Mucosa of descending colon (tissue), 3 donors: ENCODE measurements around the gene TBC1D7. TPM values are rescaled to one million over a fixed set of nuclear protein-coding genes. Genes with fewer than 3 reads are reported as not detected.
A peak's percentile ranks its signal among the peaks of the same experiment; 100 is the strongest.

ENCODE experiments used
- ATAC-seq: fragments of 200-7000 bp; cut with Tn5 transposase; one replicate; pipeline ENCODE4 v1.9.1; 2020; ENCODE audit warnings: mild to moderate bottlenecking, moderate library complexity
- DNase-seq, 3 donors: peaks; one replicate each; pipeline ENCODE4 v3.0.0-alpha.2; 2020
- H3K36me3 ChIP-seq: fragments of 200-600 bp; one replicate; pipeline ENCODE4 v1.8.0; 2021; ENCODE audit warnings: low read depth, mild to moderate bottlenecking
- H3K4me1 ChIP-seq: fragments of 200-600 bp; one replicate; pipeline ENCODE4 v1.8.0; 2021; ENCODE audit warnings: low read depth, mild to moderate bottlenecking
- H3K4me3 ChIP-seq: fragments of 200-600 bp; one replicate; pipeline ENCODE4 v1.8.0; 2021; ENCODE audit warnings: mild to moderate bottlenecking
- H3K9me3 ChIP-seq: fragments of 200-600 bp; one replicate; pipeline ENCODE4 v1.8.0; 2021; ENCODE audit warnings: mild to moderate bottlenecking
- intact Hi-C, 2 donors: fragments of 100-400 bp; cut with DNase I in 1 of 2; cut with micrococcal nuclease in 1 of 2; formaldehyde crosslinking; loops; one replicate each; pipeline versions ENCODE4 v1.11.0 to v1.11.1; 2022; cut with DNase I, micrococcal nuclease
- total RNA-seq, 3 donors: library from RNA; stranded (reverse); fragmentation: NEBNext Ultra II Directional in 2 of 3; extraction: Animal tissue kit (Norgen Biotek cat#: 25700) in 2 of 3; gene quantifications; one replicate each; pipeline versions ENCODE4 v1.2.1 to v1.2.4, GENCODE V29; 2021 to 2023
- TF ChIP-seq, protein P1 (sequence below): fragments of 200-600 bp; IDR thresholded peaks from one replicate; pipeline ENCODE4 v1.8.0; 2022; ENCODE audit warnings: antibody characterized with exemption, mild to moderate bottlenecking
- donor health status: DM: no; HTN: no; CAD: no; lungs with moderate emphysema.
- donor health status: DM: no; HTN: no; CAD: no.
- donor health status: DM: no; HTN: yes; CAD: no.

The TBC1D7 gene
- total RNA-seq, 3 donors from 2014 or later = 14.0 to 25.7 (median 22.4) TPM

DNA sequence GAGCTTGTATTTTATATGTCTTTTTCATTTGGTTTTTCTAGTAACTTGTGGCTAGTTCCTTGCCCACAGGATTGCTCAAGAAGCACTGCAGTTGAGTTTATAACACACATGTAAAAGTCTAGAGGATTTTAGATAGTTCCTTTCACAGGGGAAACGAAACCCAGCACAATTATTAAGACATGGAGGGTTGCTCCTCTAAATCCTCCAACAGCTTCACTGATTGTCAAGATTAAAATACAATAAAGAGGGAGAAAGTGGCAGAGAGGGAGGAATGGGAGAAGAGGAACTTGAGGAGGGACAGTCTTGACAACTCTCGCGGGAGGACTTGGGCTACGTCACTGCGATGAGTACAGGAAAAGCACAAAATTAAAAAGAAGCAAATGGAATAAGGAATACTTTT lies 9.7 kb upstream of the TBC1D7 start:
- H3K9me3 ChIP-seq = peaks cover 4% of the 10 kb centered on the region
- H3K4me1 ChIP-seq = no peaks in the 10 kb centered on the region
- H3K4me3 ChIP-seq = no peak overlapping the region
- no peak for DNase-seq
- TF ChIP-seq, protein P1, sequence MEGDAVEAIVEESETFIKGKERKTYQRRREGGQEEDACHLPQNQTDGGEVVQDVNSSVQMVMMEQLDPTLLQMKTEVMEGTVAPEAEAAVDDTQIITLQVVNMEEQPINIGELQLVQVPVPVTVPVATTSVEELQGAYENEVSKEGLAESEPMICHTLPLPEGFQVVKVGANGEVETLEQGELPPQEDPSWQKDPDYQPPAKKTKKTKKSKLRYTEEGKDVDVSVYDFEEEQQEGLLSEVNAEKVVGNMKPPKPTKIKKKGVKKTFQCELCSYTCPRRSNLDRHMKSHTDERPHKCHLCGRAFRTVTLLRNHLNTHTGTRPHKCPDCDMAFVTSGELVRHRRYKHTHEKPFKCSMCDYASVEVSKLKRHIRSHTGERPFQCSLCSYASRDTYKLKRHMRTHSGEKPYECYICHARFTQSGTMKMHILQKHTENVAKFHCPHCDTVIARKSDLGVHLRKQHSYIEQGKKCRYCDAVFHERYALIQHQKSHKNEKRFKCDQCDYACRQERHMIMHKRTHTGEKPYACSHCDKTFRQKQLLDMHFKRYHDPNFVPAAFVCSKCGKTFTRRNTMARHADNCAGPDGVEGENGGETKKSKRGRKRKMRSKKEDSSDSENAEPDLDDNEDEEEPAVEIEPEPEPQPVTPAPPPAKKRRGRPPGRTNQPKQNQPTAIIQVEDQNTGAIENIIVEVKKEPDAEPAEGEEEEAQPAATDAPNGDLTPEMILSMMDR = no peak
- intact Hi-C loops = loop anchor here (10.0 kb wide), 3 partner anchors 197 to 423 kb away; partner anchors contain the start of gene SIRT5 (in 1 of the 2)
- no peaks in the 10 kb centered on the region for H3K36me3 ChIP-seq
- no peak for ATAC-seq

DNA sequence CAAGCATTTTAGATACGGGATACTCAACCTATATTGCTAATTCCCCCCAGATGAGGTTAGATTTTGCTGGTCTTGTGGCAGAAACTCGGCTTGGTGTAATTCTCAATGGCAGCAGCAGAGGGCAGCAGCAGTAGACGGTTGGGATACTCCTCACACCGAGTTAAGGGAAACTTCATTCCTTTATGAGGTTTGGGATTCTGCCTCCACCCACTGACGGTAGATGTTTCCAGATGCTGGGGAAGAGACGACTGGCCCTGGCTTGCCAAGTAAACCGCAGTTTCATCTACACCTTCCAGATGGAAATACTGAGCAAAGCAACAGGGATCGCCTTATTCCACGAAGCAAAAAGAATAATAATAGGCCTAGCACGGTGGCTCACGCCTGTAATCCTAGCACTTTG lies 8.2 kb upstream of the TBC1D7 start:
- TF ChIP-seq, protein P1 = peak; percentile 85
- peak; percentile 66 to 95 (median 90) for DNase-seq
- peak; percentile 89 for ATAC-seq
- intact Hi-C loops = loop anchor here (10.0 kb wide), 3 partner anchors 198 to 422 kb away; partner anchors contain the start of gene SIRT5 (in 1 of the 2)
- no peaks in the 10 kb centered on the region for H3K36me3 ChIP-seq
- H3K9me3 ChIP-seq = no peaks in the 10 kb centered on the region
- H3K4me3 ChIP-seq = no peak overlapping the region
- no peaks in the 10 kb centered on the region for H3K4me1 ChIP-seq

GRCh38 chr6:13334953-13335352 lies 6.6 kb upstream of the TBC1D7 start:
- Histone ChIP-seq H3K4me1 (no peaks in the 10 kb centered on the region), H3K4me3 (no peak overlapping the region), H3K9me3 (no peaks in the 10 kb centered on the region), H3K36me3 (no peaks in the 10 kb centered on the region)
- TF ChIP-seq, protein P1 = no peak
- DNase-seq (no peak), ATAC-seq (no peak)
- intact Hi-C loops = loop anchor here (10.0 kb wide), 3 partner anchors 200 to 420 kb away; partner anchors contain the start of gene SIRT5 (in 1 of the 2)

GRCh38 chr6:13332349-13332706 lies 4.0 kb upstream of the TBC1D7 start:
- TF ChIP-seq, protein P1 = no peak
- intact Hi-C loops = loop anchor here (10.0 kb wide), 3 partner anchors 202 to 418 kb away; partner anchors contain the start of gene SIRT5 (in 1 of the 2)
- DNase-seq (no peak), ATAC-seq (no peak)
- no peaks in the 10 kb centered on the region for H3K36me3 ChIP-seq
- H3K9me3 ChIP-seq = no peaks in the 10 kb centered on the region
- H3K4me1 ChIP-seq = peaks cover 4% of the 10 kb centered on the region
- no peak overlapping the region for H3K4me3 ChIP-seq

GRCh38 chr6:13331516-13332348 lies 3.4 kb upstream of the TBC1D7 start:
- ATAC-seq = peak; percentile 38
- Histone ChIP-seq H3K4me3 (no peak overlapping the region), H3K36me3 (no peaks in the 10 kb centered on the region), H3K9me3 (no peaks in the 10 kb centered on the region), H3K4me1 (peaks cover 8% of the 10 kb centered on the region)
- no peak for DNase-seq
- TF ChIP-seq, protein P1 = peak; percentile 64
- intact Hi-C loops = loop anchor here (10.0 kb wide), 3 partner anchors 203 to 417 kb away; partner anchors contain the start of gene SIRT5 (in 1 of the 2)
